GM19467 (cell line): ENCODE results near the gene HMX3.

ENCODE experiments used
- ATAC-seq: cut with Tn5 transposase; IDR thresholded peaks from one replicate; pipeline ENCODE4 v1.9.1; 2021; ENCODE audit warnings: mild to moderate bottlenecking, moderate library complexity; ENCODE audit not compliant: unreplicated experiment

HMX3 gene

GRCh38 chr10:123146894-123147634 is 11.3 kb downstream of the HMX3 start:
- no peak for ATAC-seq

GRCh38 chr10:123147635-123148413 is 12.1 kb downstream of the HMX3 start, which contains the start of gene HMX2:
TSS of gene HMX2 (plus strand) at chr10:123148136. CDS start at chr10:123148379, 243 bp downstream.
- ATAC-seq: no peak

- ATAC-seq: no peak
Measured at GRCh38 chr10:123148414-123149161, 12.8 kb downstream of the HMX3 start.

GRCh38 chr10:123149162-123149567 is 13.4 kb downstream of the HMX3 start:
- ATAC-seq: no peak

DNA sequence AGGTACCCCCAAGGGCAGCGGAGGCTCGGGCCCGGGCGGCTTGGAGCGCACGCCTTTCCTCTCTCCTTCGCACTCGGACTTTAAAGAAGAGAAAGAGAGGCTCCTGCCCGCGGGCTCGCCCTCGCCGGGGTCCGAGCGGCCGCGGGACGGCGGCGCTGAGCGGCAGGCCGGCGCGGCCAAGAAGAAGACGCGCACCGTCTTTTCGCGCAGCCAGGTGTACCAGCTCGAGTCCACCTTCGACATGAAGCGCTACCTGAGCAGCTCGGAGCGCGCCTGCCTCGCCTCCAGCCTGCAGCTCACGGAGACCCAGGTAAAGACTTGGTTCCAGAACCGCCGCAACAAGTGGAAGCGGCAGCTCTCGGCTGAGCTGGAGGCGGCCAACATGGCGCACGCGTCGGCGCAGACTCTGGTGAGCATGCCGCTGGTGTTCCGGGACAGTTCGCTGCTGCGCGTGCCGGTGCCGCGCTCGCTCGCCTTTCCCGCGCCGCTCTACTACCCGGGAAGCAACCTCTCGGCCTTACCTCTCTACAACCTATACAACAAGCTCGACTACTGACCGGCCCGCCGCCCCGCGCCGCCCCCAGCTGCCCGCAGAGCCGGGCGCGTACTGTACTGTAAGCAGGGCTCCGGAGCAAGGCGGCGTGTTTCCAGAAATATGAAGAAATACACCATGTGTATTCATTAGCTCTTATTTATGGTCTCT is 13.9 kb downstream of the HMX3 start:
- no peak for ATAC-seq

- ATAC-seq: no peak
Measured at GRCh38 chr10:123150271-123150985, 14.7 kb downstream of the HMX3 start.

DNA sequence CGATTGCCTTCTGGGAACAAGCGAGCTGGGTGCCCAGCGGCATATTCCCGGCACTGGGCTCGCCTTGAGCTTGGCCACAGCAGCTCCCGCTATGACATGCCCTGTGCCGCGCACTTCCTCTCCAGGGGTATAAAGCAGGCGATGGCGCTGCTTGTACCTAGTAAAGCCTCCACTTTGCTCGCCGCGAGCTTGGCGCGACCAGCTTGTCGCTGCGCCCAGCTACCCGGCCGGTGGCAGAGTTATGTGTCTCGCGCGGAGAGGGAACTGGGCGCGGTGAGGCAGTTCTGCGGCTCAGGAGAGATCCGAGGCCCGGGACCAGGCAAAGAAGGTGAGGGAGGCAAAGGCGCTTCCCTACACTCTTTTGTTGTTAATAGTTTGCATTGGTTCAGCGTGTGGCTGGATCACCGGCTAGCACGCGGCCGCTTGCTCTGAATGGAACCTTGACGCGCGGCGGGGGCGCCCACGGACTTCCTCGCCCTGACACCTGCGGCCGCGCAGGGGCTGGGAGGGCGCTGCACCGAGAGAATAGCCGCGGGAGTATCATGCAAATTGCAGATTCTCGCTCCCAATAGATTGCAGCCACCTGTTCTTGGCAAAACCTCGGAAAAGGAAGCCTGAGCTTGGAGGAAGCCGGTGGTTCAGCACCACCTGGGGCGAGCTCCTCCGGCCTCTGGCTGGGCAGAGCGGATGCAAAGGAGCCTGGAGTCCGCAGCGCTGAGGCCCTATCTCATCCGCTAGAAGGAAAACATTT is 15.4 kb downstream of the HMX3 start:
- no peak for ATAC-seq

- no peak for ATAC-seq
Measured at GRCh38 chr10:123151737-123152135, 16.0 kb downstream of the HMX3 start.

DNA sequence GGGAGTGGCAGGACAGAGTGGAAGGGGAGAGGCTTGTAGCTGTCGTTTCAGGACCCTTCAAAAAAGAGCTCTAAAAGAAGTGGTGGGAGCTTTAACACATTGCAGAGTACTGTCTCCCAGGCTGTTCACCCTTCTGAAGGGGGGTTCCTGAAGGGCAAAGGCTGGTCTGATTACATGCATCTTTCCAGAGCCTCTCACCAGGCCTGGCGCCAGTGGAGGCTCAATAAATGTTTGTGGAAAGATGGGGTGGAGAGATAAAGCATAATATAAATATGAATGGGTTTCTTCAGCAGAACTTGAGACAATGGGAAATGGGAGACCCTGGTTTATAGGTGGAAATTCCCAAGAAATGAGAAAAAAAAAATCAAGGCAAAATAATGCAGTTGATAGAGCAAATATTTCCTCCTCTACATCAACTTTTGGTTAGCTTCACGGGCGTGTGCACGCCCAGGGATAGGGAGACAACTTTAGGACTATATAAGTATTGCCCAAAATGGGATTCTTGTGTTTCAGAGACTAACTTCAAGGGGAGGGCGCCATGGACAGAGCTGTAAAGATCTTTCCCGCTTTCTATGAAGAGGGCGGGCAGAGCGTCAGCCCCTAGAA is 17.8 kb downstream of the HMX3 start:
- ATAC-seq: no peak

- peak; percentile 89 for ATAC-seq
Measured at GRCh38 chr10:123154092-123154710, 18.4 kb downstream of the HMX3 start, which contains the start of gene BUB3. TSS of gene BUB3 (plus strand) at chr10:123154402. CDS start at chr10:123154918, 516 bp downstream.

DNA sequence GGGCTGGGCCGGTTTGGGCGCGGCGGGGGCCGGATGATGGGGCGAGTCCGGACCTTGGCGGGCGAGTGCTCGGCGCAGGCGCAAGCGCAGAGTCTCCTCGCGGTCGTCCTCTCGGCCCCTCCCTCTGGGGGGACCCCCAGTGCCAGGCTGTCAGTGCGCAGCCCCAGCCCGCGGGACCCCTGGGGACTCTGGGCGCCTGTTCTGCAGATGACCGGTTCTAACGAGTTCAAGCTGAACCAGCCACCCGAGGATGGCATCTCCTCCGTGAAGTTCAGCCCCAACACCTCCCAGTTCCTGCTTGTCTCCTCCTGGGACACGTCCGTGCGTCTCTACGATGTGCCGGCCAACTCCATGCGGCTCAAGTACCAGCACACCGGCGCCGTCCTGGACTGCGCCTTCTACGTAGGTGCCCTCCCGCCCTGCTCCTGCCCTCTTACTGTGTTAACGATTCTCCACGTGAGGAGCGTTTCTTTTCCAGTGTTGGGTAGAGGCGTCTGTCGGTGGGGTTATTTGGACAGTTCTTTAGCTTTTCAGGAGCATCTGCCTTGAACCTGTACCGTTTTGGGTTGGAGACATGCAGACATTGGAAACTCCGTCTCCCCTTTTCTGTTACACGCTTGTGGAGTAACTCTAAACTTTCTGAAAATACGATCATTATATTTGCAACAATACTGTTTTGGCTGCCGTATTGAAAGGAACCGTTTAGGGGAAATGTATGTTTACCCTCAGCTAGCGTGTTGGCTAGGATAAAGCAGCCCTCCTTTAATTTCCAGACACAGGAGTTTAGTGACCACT is 19.1 kb downstream of the HMX3 start:
- ATAC-seq: peak; percentile 43

DNA sequence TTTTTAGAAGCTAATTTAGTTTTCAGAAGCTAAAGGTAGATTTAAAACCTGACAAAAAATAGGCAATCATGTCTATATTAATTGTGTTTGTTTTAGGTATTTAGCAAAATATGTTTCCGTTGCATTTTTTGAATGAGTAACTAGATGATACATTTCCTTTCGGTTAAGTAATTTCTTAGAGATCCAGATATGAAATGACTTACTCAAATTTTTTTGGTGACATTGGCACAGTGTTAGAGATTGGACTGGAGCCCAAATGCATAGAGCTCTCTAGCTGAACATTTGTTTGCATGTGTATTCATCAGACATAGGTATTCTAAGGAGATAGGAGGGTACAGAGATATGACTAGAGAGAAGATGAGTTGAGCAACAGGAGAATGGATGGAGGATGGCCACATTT is 20.3 kb downstream of the HMX3 start:
- no peak for ATAC-seq

DNA sequence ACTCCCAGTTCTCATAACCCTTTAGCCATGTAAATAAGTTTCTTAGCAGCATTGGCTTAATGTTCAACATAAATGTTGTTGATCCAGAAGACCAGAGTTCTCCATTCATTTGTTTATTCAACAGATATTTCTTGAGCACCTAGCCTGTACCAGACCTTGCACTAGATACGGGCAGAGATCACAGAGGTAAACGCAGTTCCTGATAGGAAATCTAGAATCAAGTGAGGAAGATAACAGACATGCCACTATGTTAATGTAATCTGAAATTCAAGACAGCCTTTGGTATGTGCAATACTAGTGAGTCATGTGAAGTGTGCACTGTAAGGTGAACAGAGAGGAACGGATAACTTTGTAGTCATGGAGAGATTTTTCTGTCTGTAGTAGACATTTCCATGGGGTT is 21.4 kb downstream of the HMX3 start:
- no peak for ATAC-seq

- no peak for ATAC-seq
Measured at GRCh38 chr10:123158682-123159081, 22.9 kb downstream of the HMX3 start.

GRCh38 chr10:123160311-123160980 is 24.7 kb downstream of the HMX3 start:
- no peak for ATAC-seq

DNA sequence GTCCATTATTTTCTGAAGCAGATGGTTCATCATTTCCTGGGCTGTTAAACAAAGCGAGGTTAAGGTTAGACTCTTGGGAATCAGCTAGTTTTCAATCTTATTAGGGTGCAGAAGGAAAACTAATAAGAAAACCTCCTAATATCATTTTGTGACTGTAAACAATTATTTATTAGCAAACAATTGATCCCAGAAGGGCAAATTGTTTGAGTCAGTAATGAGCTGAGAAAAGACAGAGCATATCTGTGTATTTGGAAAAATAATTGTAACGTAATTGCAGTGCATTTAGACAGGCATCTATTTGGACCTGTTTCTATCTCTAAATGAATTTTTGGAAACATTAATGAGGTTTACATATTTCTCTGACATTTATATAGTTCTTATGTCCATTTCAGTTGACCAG is 28.5 kb downstream of the HMX3 start:
- ATAC-seq: no peak

DNA sequence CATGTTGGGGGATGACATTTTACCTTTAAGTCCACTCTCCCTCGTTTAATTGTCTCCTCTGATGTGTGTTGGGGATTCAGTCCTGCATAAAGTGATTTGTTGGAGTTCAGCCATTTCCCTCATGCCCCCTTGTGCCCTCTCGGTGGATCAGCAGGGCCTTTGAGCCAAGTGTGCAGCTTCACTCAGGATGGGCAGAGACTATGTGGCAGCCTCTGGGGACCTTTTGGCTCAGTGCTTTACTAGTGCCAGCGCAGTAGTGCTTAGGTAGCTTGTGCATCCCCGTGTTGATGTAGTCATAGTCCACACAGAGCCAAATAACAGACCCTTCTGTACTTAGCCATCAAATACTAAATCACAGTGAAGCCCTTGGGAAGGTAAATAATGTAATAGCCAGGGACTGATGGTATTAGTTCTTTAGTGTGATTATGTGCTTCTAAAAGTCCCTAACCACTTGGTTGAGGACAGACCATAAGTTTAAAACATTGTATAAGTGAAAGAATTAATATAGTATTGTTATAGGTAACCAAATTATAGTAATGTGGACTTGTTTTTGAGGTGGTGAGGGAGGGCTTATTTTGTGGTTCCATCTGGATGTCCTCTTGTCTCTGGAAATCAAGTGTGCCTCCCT is 29.8 kb downstream of the HMX3 start:
- ATAC-seq: no peak
